ENCODE results near the gene SYNGR3.

Gene SYNGR3

DNA sequence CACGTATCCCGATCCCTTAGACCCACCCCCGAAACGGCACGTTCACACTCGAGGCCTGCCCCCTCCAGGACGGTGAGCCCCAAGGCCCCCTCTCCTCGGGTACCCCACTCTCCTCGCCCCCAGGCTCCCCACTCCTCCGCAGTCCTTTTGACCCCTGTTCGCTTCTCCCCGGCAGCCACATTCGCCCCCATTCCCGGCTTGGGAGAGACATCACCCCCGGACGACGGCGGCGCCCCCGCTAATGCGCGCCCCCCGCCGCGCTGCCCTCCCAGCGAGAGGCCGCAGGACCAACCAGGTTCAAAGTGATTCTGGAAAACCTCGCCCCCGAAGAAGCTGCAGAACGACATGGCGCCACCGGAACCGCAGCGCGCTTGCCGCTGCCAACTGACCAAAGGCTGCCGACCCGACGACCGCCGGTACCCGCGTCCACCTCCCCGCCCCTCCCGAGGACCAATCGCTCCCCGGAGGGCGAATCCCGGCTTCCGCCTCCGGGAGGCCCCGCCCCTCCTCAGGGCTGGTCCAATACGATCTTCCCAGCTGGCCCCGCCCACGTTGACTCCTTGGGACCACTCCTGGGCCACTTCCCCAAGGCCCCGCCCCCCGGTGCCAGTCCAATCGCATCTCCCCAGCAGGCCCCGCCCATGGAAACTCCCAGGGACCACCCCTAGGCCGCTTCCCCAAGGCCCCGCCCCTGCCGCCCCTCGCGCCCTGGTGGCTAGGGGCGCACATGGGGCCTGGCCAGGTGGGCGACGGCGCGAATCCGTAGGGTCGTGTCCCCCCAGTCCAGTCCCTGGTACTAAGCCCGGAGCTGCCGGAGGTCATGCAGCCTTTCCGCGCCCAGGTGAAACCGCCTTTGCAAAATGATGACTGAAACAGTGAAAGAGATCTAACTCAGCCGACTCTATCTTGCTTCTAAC lies 46.7 kb upstream of the SYNGR3 start, which contains the start of gene MSRB1:
Gene MSRB1, minus strand, starts transcription at position 390 of the 917 bp plus-strand sequence. Its CDS starts 43 bp downstream, at position 347.
- Mint-ChIP-seq H3K27ac (no peak within 1 kb of the TSS), H3K4me3 (peak within 1 kb of the TSS; percentile 92)

DNA sequence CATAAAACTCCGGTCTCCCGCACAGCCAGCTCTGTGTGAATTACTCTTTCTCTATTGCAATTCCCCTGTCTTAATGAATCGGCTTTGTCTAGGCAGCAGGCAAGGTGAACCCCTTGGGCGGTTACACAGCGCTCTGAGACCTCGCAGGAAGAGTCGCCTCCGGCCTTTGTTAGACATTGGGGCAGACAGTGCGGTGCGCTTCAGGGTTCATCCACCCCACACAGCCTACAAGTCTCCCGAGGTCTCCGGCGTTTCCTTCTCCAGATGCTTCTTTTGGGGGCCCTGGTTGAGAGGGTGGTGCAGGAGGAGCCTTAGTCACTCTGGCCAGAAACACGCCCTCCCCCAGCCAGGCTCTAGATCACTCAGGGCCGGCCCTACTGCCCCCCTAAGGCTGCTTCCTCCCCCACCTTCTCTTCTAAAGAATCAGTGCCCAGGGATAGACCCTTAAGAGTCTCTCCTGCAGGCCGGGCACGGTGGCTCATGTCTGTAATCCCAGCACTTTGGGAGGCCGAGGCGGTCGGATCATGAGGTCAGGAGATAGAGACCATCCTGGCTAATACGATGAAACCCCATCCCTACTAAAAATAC lies 45.1 kb upstream of the SYNGR3 start:
- TF ChIP-seq, protein P1, sequence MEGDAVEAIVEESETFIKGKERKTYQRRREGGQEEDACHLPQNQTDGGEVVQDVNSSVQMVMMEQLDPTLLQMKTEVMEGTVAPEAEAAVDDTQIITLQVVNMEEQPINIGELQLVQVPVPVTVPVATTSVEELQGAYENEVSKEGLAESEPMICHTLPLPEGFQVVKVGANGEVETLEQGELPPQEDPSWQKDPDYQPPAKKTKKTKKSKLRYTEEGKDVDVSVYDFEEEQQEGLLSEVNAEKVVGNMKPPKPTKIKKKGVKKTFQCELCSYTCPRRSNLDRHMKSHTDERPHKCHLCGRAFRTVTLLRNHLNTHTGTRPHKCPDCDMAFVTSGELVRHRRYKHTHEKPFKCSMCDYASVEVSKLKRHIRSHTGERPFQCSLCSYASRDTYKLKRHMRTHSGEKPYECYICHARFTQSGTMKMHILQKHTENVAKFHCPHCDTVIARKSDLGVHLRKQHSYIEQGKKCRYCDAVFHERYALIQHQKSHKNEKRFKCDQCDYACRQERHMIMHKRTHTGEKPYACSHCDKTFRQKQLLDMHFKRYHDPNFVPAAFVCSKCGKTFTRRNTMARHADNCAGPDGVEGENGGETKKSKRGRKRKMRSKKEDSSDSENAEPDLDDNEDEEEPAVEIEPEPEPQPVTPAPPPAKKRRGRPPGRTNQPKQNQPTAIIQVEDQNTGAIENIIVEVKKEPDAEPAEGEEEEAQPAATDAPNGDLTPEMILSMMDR (IDR thresholded peaks at IDR 0.05): no peak
- DNase-seq: no peak
- Mint-ChIP-seq H3K4me1 (peaks cover 34% of the 10 kb centered on the region), H3K4me3 (no peak overlapping the region), H3K27ac (no peak overlapping the region), H3K27me3 (ENCODE audit: low read depth, poor library complexity) (peaks cover 11% of the 10 kb centered on the region), H3K36me3 (ENCODE audit: low read depth) (no peaks in the 10 kb centered on the region), H3K9me3 (peaks cover 6% of the 10 kb centered on the region)

More for the DNA sequence above, 46.7 kb upstream of the SYNGR3 start, which contains the start of gene MSRB1:
- Mint-ChIP-seq H3K36me3 (ENCODE audit: low read depth) (no peaks in the 10 kb centered on the region), H3K4me1 (peaks cover 46% of the 10 kb centered on the region), H3K27me3 (ENCODE audit: low read depth, poor library complexity) (peaks cover 11% of the 10 kb centered on the region), H3K9me3 (peaks cover 6% of the 10 kb centered on the region)
- peak; percentile 100 for DNase-seq
- TF ChIP-seq, protein P1 (IDR thresholded peaks at IDR 0.05): no peak

DNA sequence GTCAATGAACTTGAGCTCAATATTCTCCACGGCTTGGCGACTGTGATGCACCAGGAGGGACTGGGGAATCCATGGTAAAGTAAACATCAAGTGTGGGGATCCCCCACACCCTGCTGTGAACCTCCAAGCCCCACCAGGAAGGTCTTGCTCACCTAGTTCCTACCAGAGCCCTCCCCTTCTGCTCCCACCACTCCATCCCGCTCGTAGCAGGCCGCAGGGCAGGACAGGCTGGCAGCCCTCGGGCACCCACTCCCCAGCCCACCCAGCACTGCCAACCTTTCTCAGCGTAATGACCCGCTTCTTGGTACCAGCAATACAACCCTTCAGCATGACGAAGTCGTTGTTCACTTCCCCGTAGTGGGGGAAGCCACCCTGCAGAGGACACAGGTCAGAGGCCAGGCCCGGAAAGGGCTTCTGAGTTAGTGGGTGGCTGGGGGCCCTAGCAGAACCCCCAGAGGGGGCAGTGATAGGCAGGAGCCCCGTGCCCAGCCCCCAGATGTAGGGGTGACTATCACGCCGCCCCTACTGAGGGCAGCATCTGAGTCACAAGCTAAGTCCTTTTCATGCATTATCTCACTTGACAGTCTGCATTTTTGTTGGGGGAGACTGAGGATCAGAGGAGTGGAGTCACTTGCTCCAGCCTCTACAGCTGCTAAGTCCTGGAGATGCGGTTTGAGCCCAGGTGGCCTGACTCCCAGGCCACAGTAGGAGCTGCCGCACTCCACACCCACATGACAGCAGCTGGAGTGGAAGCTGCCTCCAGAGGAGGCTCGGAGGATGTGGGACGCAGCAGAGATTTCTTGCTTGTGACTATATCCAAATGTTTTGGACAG lies 44.0 kb upstream of the SYNGR3 start:
- Mint-ChIP-seq H3K9me3 (peaks cover 6% of the 10 kb centered on the region), H3K36me3 (ENCODE audit: low read depth) (no peaks in the 10 kb centered on the region), H3K4me1 (peaks cover 27% of the 10 kb centered on the region), H3K27me3 (ENCODE audit: low read depth, poor library complexity) (peaks cover 11% of the 10 kb centered on the region), H3K4me3 (no peak overlapping the region), H3K27ac (no peak overlapping the region)
- TF ChIP-seq, protein P1 (IDR thresholded peaks at IDR 0.05): no peak
- no peak for DNase-seq

DNA sequence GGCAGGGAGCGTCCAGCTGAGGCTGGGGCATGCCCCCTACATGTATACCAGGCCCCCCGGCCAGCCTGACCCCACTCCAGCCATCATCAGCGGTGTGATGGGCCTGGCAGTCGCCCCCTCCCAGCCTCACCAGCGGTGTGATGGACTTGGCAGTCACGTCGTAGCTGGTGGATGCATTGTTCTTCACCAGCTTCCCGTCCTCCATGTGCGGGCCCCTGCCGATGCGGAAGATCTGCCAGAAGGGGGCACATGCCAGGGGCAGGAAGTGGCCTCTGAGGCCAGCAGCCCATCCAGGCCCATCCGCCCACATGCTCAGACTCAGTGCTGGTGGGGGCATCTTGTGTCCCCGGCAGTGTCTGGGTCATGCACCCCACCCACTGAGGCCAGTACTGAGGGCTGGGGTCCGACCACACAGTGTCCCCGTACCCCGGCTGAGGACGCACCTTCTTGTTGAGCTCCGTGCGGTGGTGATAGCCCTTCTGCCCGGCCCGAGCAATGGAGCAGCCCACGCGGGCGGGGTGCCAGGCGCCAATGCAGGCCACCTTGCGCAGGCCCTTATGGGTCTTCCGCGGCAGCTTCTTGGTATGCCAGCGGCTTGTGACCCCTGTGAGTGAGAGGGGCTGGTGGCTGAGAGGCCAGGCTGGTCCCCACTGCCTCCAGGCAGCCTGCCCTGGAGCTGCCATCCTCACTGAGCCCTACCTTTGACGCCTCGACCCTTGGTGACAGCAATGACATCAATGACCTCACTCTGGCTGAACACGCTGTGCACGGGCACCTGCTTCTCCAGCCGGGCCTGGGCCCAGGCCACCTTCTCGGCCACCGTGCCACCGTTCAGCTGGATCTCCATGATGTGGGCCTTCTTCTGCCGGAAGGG lies 43.0 kb upstream of the SYNGR3 start:
- Mint-ChIP-seq H3K9me3 (peaks cover 6% of the 10 kb centered on the region), H3K4me3 (no peak overlapping the region), H3K36me3 (ENCODE audit: low read depth) (no peaks in the 10 kb centered on the region), H3K27ac (no peak overlapping the region), H3K4me1 (peaks cover 23% of the 10 kb centered on the region), H3K27me3 (ENCODE audit: low read depth, poor library complexity) (peaks cover 11% of the 10 kb centered on the region)
- TF ChIP-seq, protein P1 (IDR thresholded peaks at IDR 0.05): no peak
- no peak for DNase-seq

DNA sequence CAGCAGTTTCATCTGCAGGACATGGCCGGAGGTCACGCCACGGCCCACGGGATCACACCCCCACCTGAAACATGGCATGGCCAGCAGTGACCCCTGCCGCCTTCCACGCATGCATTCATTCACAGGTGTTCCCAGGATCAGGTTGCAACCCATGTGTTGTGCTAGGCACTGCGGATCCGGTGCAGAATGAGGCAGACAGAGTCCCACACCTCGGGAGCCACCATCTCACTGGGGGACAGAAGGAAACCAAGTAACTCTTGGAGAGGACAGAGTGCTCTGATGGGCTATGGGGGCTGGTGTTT lies 42.5 kb upstream of the SYNGR3 start:
- no peak for DNase-seq
- no peaks in the 10 kb centered on the region for H3K36me3 Mint-ChIP-seq (ENCODE audit: low read depth)
- H3K9me3 Mint-ChIP-seq: peaks cover 6% of the 10 kb centered on the region
- TF ChIP-seq, protein P1 (IDR thresholded peaks at IDR 0.05): no peak
- no peak overlapping the region for H3K27ac Mint-ChIP-seq
- peaks cover 18% of the 10 kb centered on the region for H3K4me1 Mint-ChIP-seq
- H3K27me3 Mint-ChIP-seq (ENCODE audit: low read depth, poor library complexity): peaks cover 11% of the 10 kb centered on the region
- H3K4me3 Mint-ChIP-seq: no peak overlapping the region
